ENCODE data around the gene DLGAP1.
A peak's percentile ranks its signal among the peaks of the same experiment; 100 is the strongest.

The DLGAP1 gene

DNA sequence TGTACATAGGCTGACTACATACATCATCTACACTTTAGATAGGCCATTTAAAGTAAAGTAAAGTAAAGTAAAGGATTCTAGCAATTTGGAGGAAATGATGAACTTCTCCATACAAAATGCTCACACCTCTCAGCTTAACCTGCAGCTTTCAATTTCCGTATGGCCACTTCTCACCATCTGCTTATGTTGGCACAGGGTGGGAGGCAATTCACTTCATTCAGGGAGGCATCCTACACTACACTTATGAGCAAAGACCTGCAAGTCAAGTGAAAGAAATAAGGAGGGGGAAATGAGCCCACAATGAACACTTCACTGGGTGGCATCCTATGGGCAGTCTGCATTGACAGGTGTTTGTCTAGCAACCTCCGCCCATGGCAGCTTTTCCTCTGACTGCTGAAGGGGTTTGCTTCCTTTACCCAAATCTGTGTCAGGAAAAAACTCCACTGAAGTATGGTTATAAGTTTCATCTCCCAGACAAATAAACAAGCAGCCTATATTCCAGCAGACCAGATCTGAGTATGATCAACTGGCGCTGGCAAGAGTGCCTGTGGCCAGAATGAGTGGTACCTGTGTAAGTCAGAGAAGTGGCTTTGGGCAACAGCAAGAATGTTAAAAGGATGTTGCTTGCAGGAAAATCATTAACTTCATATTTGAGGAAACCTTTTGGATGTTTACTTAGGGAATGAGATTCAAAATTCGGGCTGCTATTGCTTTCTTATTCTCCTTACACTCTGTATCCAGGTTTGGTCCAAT, 556.1 kb downstream of the DLGAP1 start:
- H3K27me3 Mint-ChIP-seq (ENCODE audit: low read depth, poor library complexity): no peaks in the 10 kb centered on the region
- no peaks in the 10 kb centered on the region for H3K36me3 Mint-ChIP-seq (ENCODE audit: low read depth)
- no peak overlapping the region for H3K27ac Mint-ChIP-seq
- H3K4me3 Mint-ChIP-seq: no peak overlapping the region
- no peak for DNase-seq
- H3K4me1 Mint-ChIP-seq: peaks cover 12% of the 10 kb centered on the region
- H3K9me3 Mint-ChIP-seq: no peaks in the 10 kb centered on the region
- TF ChIP-seq CTCF (IDR thresholded peaks at IDR 0.05): no peak

- H3K36me3 Mint-ChIP-seq (ENCODE audit: low read depth): no peaks in the 10 kb centered on the region
- peak overlapping the region; percentile 52 for H3K27ac Mint-ChIP-seq
- H3K4me3 Mint-ChIP-seq: no peak overlapping the region
- no peaks in the 10 kb centered on the region for H3K9me3 Mint-ChIP-seq
- H3K27me3 Mint-ChIP-seq (ENCODE audit: low read depth, poor library complexity): no peaks in the 10 kb centered on the region
- no peak for DNase-seq
- H3K4me1 Mint-ChIP-seq: peaks cover 4% of the 10 kb centered on the region
- no peak for TF ChIP-seq CTCF (IDR thresholded peaks at IDR 0.05)
Observed at GRCh38 chr18:3892152-3892551, 563.0 kb downstream of the DLGAP1 start.

DNA sequence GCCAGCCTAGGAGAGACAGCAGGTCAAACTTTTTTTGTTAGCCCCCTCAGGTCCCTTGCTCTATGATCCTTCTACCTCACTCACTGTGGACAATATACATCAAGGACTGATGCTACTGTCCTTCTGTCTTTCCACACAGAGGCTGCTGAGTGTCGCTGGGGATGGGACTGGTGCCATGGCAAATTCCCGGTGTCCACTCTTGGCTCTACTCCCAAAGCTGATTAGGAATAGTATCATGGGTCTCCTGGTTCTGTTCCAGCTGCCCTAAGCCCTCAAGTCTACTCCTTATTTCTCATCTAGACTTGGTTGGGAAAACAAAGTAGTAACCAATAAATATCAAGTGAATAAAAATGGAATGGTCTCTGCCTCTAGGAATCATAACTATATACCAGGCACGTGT, 563.9 kb downstream of the DLGAP1 start:
- H3K27me3 Mint-ChIP-seq (ENCODE audit: low read depth, poor library complexity): no peaks in the 10 kb centered on the region
- H3K4me1 Mint-ChIP-seq: peaks cover 4% of the 10 kb centered on the region
- DNase-seq: no peak
- H3K9me3 Mint-ChIP-seq: no peaks in the 10 kb centered on the region
- H3K4me3 Mint-ChIP-seq: no peak overlapping the region
- TF ChIP-seq CTCF (IDR thresholded peaks at IDR 0.05): no peak
- H3K36me3 Mint-ChIP-seq (ENCODE audit: low read depth): no peaks in the 10 kb centered on the region
- H3K27ac Mint-ChIP-seq: no peak overlapping the region

- no peak overlapping the region for H3K4me3 Mint-ChIP-seq
- H3K4me1 Mint-ChIP-seq: peaks cover 4% of the 10 kb centered on the region
- H3K27ac Mint-ChIP-seq: peak overlapping the region; percentile 52
- no peak for DNase-seq
- no peaks in the 10 kb centered on the region for H3K27me3 Mint-ChIP-seq (ENCODE audit: low read depth, poor library complexity)
- H3K9me3 Mint-ChIP-seq: no peaks in the 10 kb centered on the region
- TF ChIP-seq CTCF (IDR thresholded peaks at IDR 0.05): no peak
- no peaks in the 10 kb centered on the region for H3K36me3 Mint-ChIP-seq (ENCODE audit: low read depth)
Observed at GRCh38 chr18:3889803-3890202, 565.3 kb downstream of the DLGAP1 start.

- Mint-ChIP-seq H3K36me3 (ENCODE audit: low read depth) (no peaks in the 10 kb centered on the region), H3K9me3 (no peaks in the 10 kb centered on the region), H3K27me3 (ENCODE audit: low read depth, poor library complexity) (no peaks in the 10 kb centered on the region), H3K4me1 (peaks cover 4% of the 10 kb centered on the region), H3K27ac (no peak overlapping the region), H3K4me3 (no peak overlapping the region)
- DNase-seq: no peak
- TF ChIP-seq CTCF (IDR thresholded peaks at IDR 0.05): no peak
Observed at GRCh38 chr18:3889121-3889520, 566.0 kb downstream of the DLGAP1 start.

Data from nephron progenitor cell (in vitro differentiated cells).